HEK293 (cell line): ENCODE results near the gene PRKD3.

Experiments
- CTCF ChIA-PET: fragments of 350-600 bp; formaldehyde crosslinking; extraction: SDS; loops from one replicate; lab custom pipeline; 2021; ENCODE audit warnings: antibody characterized with exemption; lab: Yijun Ruan, JAX
- POLR2A ChIA-PET: fragments of 300-600 bp; formaldehyde crosslinking; extraction: SDS; loops from one replicate; lab custom pipeline; 2020; ENCODE audit warnings: antibody characterized with exemption, inconsistent platforms; lab: Yijun Ruan, JAX
- H3K27ac ChIP-seq: fragments of 200-500 bp; sonication (Bioruptor generic); 2 replicates; pipeline ENCODE4 v1.5.1; 2014; ENCODE audit warnings: low read depth, low read length, control low read depth, inconsistent platforms; ENCODE audit errors: extremely low read depth
- H3K36me3 ChIP-seq, 2 experiments: fragments of 200-500 bp in 1 of 2; sonication (Bioruptor generic) in 1 of 2; 1 replicate in 1 of 2; 2 replicates in 1 of 2; pipeline ENCODE4 v1.5.1; 2014 to 2017; ENCODE audit warnings: inconsistent platforms in 2 of 2, low read length in 2 of 2; ENCODE audit not compliant: control insufficient read depth in 2 of 2, insufficient read depth in 1 of 2
- H3K4me1 ChIP-seq: fragments of 200-500 bp; sonication (Bioruptor generic); 2 replicates; pipeline ENCODE4 v1.5.1; 2014; ENCODE audit warnings: mild to moderate bottlenecking, low read length, inconsistent platforms; ENCODE audit not compliant: control insufficient read depth, insufficient read depth
- H3K4me3 ChIP-seq: 2 replicates; pipeline ENCODE4 v1.5.1; 2011; ENCODE audit warnings: low read depth, mild to moderate bottlenecking, control low read depth, low read length, moderate library complexity
- H3K9me3 ChIP-seq: fragments of 200-500 bp; sonication (Bioruptor generic); 2 replicates; pipeline ENCODE4 v1.5.1; 2014; ENCODE audit warnings: low read depth, low read length, inconsistent platforms; ENCODE audit not compliant: control insufficient read depth, insufficient read depth
- KLF7 ChIP-seq: fragments of 450-650 bp; formaldehyde crosslinking; IDR thresholded peaks from 2 replicates; pipeline ENCODE4 v1.5.1; 2016; ENCODE audit warnings: missing biosample characterization, missing genetic modification characterization, borderline replicate concordance
- PRDM2 ChIP-seq: fragments of 450-650 bp; formaldehyde crosslinking; IDR thresholded peaks from 2 replicates; pipeline ENCODE4 v1.5.1; 2016; ENCODE audit warnings: missing biosample characterization, missing genetic modification characterization, borderline replicate concordance
- REPIN1 ChIP-seq: fragments of 450-650 bp; formaldehyde crosslinking; IDR thresholded peaks from 2 replicates; pipeline ENCODE4 v1.5.1; 2017; ENCODE audit warnings: missing biosample characterization, missing genetic modification characterization, low read depth
- SETDB1 ChIP-seq: IDR thresholded peaks from one replicate; pipeline ENCODE4 v1.6.1; 2017; ENCODE audit warnings: mild to moderate bottlenecking, low read length, moderate library complexity, mixed read lengths; ENCODE audit not compliant: insufficient read length
- TCF7L2 ChIP-seq: IDR thresholded peaks from 2 replicates; pipeline ENCODE4 v1.6.1; 2011; ENCODE audit warnings: low read depth, mild to moderate bottlenecking, inconsistent platforms, low read length, moderate library complexity, borderline replicate concordance
- ZBTB1 ChIP-seq: fragments of 450-650 bp; formaldehyde crosslinking; IDR thresholded peaks from 2 replicates; pipeline ENCODE4 v1.5.1; 2016; ENCODE audit warnings: missing biosample characterization, missing genetic modification characterization
- ZFP3 ChIP-seq: fragments of 450-650 bp; formaldehyde crosslinking; IDR thresholded peaks from 2 replicates; pipeline ENCODE4 v1.5.1; 2016; ENCODE audit warnings: low read depth, missing biosample characterization, missing genetic modification characterization
- ZFP37 ChIP-seq: fragments of 450-650 bp; formaldehyde crosslinking; IDR thresholded peaks from 2 replicates; pipeline ENCODE4 v1.5.1; 2016; ENCODE audit warnings: missing biosample characterization, missing genetic modification characterization
- ZNF121 ChIP-seq: fragments of 450-650 bp; formaldehyde crosslinking; IDR thresholded peaks from 2 replicates; pipeline ENCODE4 v1.5.1; 2016; ENCODE audit warnings: missing biosample characterization, missing genetic modification characterization
- ZNF132 ChIP-seq: fragments of 450-650 bp; formaldehyde crosslinking; IDR thresholded peaks from 2 replicates; pipeline ENCODE4 v1.5.1; 2017; ENCODE audit warnings: missing biosample characterization, missing genetic modification characterization, borderline replicate concordance
- ZNF133 ChIP-seq: fragments of 450-650 bp; formaldehyde crosslinking; IDR thresholded peaks from 2 replicates; pipeline ENCODE4 v1.5.1; 2016; ENCODE audit warnings: missing biosample characterization, missing genetic modification characterization
- ZNF184 ChIP-seq: fragments of 450-650 bp; IDR thresholded peaks from 2 replicates; pipeline ENCODE4 v1.5.1; 2018; ENCODE audit warnings: missing biosample characterization, mild to moderate bottlenecking, missing genetic modification characterization
- ZNF19 ChIP-seq: fragments of 450-650 bp; formaldehyde crosslinking; IDR thresholded peaks from 2 replicates; pipeline ENCODE4; 2016; ENCODE audit warnings: missing biosample characterization, missing genetic modification characterization, low read depth
- ZNF280D ChIP-seq: fragments of 450-650 bp; formaldehyde crosslinking; IDR thresholded peaks from 2 replicates; pipeline ENCODE4 v1.5.1; 2016; ENCODE audit warnings: missing biosample characterization, missing genetic modification characterization
- ZNF341 ChIP-seq: fragments of 450-650 bp; formaldehyde crosslinking; IDR thresholded peaks from 2 replicates; pipeline ENCODE4; 2016; ENCODE audit warnings: low read depth, missing biosample characterization, missing genetic modification characterization
- ZNF350 ChIP-seq: fragments of 450-650 bp; formaldehyde crosslinking; IDR thresholded peaks from 2 replicates; pipeline ENCODE4 v1.5.0; 2017; ENCODE audit warnings: missing biosample characterization, mild to moderate bottlenecking, missing genetic modification characterization
- ZNF362 ChIP-seq: fragments of 450-650 bp; formaldehyde crosslinking; IDR thresholded peaks from 2 replicates; pipeline ENCODE4 v1.5.1; 2016; ENCODE audit warnings: missing biosample characterization, missing genetic modification characterization
- ZNF416 ChIP-seq: fragments of 450-650 bp; formaldehyde crosslinking; IDR thresholded peaks from 2 replicates; pipeline ENCODE4 v1.5.1; 2016; ENCODE audit warnings: missing biosample characterization, missing genetic modification characterization
- ZNF514 ChIP-seq: fragments of 450-650 bp; formaldehyde crosslinking; IDR thresholded peaks from 2 replicates; pipeline ENCODE4 v1.5.1; 2016; ENCODE audit warnings: missing biosample characterization, missing genetic modification characterization
- ZNF548 ChIP-seq: fragments of 450-650 bp; formaldehyde crosslinking; IDR thresholded peaks from 2 replicates; pipeline ENCODE4 v1.5.1; 2016; ENCODE audit warnings: missing biosample characterization, missing genetic modification characterization
- ZNF580 ChIP-seq: fragments of 450-650 bp; formaldehyde crosslinking; IDR thresholded peaks from 2 replicates; pipeline ENCODE4 v1.5.1; 2016; ENCODE audit warnings: missing biosample characterization, missing genetic modification characterization
- ZNF600 ChIP-seq: fragments of 450-650 bp; formaldehyde crosslinking; IDR thresholded peaks from 2 replicates; pipeline ENCODE4 v1.5.1; 2016; ENCODE audit warnings: missing biosample characterization, missing genetic modification characterization
- ZNF629 ChIP-seq: fragments of 450-650 bp; formaldehyde crosslinking; IDR thresholded peaks from 2 replicates; pipeline ENCODE4 v1.5.1; 2017; ENCODE audit warnings: missing biosample characterization, missing genetic modification characterization
- ZNF677 ChIP-seq: fragments of 450-650 bp; IDR thresholded peaks from 2 replicates; pipeline ENCODE4 v1.5.0; 2018; ENCODE audit warnings: missing biosample characterization, mild to moderate bottlenecking, missing genetic modification characterization, moderate library complexity
- ZNF704 ChIP-seq: fragments of 450-650 bp; formaldehyde crosslinking; IDR thresholded peaks from 2 replicates; pipeline ENCODE4 v1.5.1; 2016; ENCODE audit warnings: missing biosample characterization, missing genetic modification characterization
- ZNF776 ChIP-seq: fragments of 450-650 bp; formaldehyde crosslinking; IDR thresholded peaks from 2 replicates; pipeline ENCODE4 v1.5.0; 2017; ENCODE audit warnings: missing biosample characterization, missing genetic modification characterization, borderline replicate concordance

Gene PRKD3

GRCh38 chr2:37281916-37282315, 42.7 kb downstream of the PRKD3 start:
- H3K9me3 ChIP-seq = no peaks in the 10 kb centered on the region
- no peak overlapping the region for H3K27ac ChIP-seq
- H3K36me3 ChIP-seq = peaks cover 67 to 68% of the 10 kb centered on the region in 2 experiments
- CTCF ChIA-PET = no interaction called here
- TF ChIP-seq ZNF600 (tag by site-specific recombination) (no peak), ZNF19 (tag by site-specific recombination) (no peak), ZNF362 (tag by site-specific recombination) (no peak), ZNF580 (no peak), PRDM2 (tag by site-specific recombination) (no peak), ZNF514 (no peak), SETDB1 (no peak), ZNF280D (tag by site-specific recombination) (no peak), ZFP37 (tag by site-specific recombination) (no peak)
- no peaks in the 10 kb centered on the region for H3K4me1 ChIP-seq
- no peak overlapping the region for H3K4me3 ChIP-seq
- POLR2A ChIA-PET = no interaction called here

- Histone ChIP-seq H3K27ac (no peak overlapping the region), H3K9me3 (no peaks in the 10 kb centered on the region), H3K4me1 (no peaks in the 10 kb centered on the region), H3K4me3 (no peak overlapping the region), H3K36me3 (peaks cover 57 to 78% of the 10 kb centered on the region in 2 experiments)
- ChIA-PET POLR2A (no interaction called here), CTCF (no interaction called here)
- TF ChIP-seq ZNF704 (no peak), ZNF341 (tag by site-specific recombination) (no peak), ZNF548 (no peak), KLF7 (tag by site-specific recombination) (no peak), ZNF629 (tag by site-specific recombination) (no peak), TCF7L2 (no peak), ZNF350 (no peak), ZNF132 (no peak), ZNF184 (tag by site-specific recombination) (no peak), ZNF133 (tag by site-specific recombination) (no peak), ZNF416 (no peak), ZBTB1 (tag by site-specific recombination) (no peak), ZNF776 (no peak), REPIN1 (tag by site-specific recombination) (no peak), ZNF677 (no peak), ZNF121 (tag by site-specific recombination) (no peak), ZNF600 (tag by site-specific recombination) (no peak), ZFP3 (tag by site-specific recombination) (no peak)
These were observed 48.3 kb downstream of the PRKD3 start for GRCh38 chr2:37276291-37276690.
